ENCODE measurements around the gene SNX19.

GRCh38 chr11:130912552-130912951 lies 3.7 kb downstream of the SNX19 start:
- TF ChIP-seq CTCF (IDR thresholded peaks at IDR 0.05) (no peak), TCF7L2 (IDR thresholded peaks at IDR 0.05; ENCODE audit: low read depth, low read length) (no peak), REST (IDR thresholded peaks at IDR 0.05; ENCODE audit: insufficient read depth in 1 of 2, low read depth in 2 of 2, low read length in 1 of 2) (no peak)

Data from Panc1 (cell line).